Activated CD4-positive, alpha-beta T cell treated with anti-CD3 and anti-CD28 coated beads, Interleukin-2, Interleukin-6, amounts not matched to agents 100 ng/mL and 50 ng/mL, durations not matched to agents 16 hours and 8 hours (primary cell): ENCODE data around the gene CEP131.

Source experiments
- DNase-seq: peaks from one replicate; pipeline ENCODE4 v3.0.0-alpha.2; 2020

Gene CEP131

DNA sequence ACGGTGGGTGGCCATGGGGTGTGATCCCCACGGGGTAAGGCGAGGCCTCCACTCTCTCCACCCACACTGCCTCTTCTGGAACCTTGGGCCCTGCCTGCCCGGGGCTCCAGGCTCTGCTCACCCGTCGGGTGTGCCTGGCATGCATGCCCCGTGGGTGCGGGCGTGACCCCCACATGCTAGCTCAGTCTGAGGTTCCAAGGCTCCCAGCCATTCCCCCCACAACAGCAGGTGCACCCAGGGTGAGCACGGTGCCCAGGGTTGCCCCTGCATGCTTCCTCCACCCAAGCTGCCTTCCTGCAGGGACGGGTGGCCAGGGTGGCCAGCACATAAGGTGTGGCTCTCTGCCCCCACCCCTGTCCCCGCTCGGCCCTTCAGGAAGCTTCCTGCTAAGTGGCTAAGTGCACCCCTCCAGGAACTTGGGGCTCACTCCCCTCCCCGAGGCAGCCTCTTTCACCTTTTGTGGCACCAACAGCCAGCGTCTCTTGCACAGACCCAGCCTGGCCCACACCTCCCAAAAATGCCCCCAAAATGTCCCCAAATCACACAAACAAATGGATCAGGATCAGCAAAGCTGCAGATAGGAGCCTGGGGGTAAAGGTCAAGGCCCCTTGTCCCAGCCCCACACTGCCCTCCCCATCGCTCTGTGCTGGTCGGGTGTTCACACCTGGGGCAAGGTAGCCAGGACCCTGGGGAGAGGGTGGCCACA lies 78.9 kb downstream of the CEP131 start:
- DNase-seq, result no peak

DNA sequence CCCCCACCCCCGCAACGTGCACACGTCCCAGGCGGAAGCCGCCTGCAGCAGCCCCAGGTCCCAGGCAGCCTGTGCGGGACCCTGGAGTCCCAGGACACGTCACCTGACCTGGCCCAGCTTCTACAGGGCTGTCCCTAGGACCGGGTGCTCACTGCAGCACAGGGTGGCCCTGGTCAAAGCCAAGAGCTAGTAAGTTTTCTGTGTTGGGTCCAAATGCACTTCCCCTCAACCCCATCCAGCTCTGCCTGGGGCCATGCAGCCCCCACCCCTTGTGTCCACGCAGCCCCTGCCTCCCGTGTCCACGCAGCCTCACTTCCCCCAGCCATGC lies 79.6 kb downstream of the CEP131 start:
- no peak for DNase-seq

DNA sequence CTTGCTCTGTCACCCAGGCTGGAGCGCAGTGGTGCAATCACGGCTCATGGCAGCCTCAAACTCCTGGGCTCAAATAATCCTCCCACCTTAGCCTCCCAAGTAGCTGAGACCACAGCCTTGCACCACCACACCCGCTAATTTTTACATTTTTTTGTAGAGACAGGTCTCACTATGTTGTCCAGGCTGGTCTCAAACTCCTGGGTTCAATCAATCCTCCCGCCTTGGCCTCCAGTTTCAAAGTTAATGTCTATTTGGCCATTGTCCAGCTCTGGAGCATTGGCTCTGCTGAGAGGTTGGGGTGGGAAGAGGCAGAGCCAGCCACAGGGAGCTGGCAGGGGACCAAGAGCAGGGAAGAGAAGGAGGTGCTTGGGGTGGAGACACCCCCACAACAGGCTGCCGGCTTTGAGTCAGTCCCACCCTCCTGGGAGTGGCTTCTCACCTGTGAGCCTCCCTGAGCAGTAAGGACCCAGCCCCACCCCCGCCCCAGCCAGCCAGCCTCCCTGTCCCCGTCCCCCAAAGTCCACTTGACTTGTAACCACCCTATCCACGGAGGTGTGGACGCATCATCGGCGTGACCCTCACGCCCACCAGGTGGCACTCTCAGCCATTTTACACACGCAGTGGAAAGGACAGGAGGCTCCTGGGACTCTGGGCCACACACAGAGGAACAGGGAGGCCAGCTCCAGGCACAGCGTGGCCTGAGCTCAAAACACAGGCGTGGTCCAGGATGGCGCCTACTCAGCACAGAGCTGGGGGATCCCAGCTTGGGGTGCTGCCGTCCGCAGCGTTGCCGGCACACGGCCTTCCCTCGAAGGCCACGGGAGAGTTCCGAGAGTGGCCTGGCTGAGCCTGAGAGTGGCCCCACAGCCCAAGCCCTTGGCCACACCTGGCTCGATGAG lies 80.2 kb downstream of the CEP131 start:
- DNase-seq, result peak; percentile 63

DNA sequence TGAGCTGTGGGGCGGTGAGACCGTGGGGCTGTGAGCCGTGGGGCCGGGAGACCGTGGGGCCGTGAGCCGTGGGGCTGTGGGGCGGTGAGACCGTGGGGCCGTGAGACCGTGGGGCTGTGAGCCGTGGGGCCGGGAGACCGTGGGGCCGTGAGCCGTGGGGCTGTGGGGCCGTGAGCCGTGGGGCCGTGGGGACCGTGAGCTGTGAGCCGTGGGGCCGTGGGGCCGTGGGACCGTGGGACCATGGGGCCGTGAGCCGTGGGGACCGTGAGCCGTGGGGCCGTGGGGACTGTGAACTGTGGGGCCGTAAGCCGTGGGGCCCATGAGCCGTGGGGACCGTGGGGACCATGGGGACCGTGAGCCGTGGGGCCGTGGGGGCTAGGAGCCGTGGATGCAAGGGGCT lies 82.1 kb downstream of the CEP131 start:
- DNase-seq, result no peak

DNA sequence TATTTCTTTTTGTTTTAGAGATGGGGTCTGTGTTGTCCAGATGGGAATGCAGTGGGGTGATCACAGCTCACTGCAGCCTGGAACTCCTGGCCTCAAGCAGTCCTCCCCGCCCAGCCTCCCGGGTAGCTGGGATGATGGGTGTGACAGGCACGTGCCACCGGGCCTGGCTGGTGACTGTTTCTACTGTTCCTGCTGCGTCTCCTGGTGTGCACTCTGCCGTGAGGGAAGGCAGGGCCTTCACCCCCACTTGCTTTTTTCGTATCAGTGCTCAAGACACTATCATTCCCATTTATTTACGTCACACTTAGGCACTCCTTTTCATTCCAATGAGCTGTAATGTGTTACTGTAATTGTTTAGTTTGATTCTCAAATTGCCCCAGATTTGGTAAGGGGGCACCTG lies 82.7 kb downstream of the CEP131 start:
- no peak for DNase-seq
